GM15510 (cell line): Measurements from ENCODE around the gene FOXJ2.

Experiments
- POLR2A ChIP-seq: IDR thresholded peaks from 3 replicates; pipeline ENCODE4 v1.6.1; 2011; ENCODE audit warnings: borderline replicate concordance; ENCODE audit not compliant: insufficient read length; ENCODE audit errors: extremely low read depth

The FOXJ2 gene

DNA sequence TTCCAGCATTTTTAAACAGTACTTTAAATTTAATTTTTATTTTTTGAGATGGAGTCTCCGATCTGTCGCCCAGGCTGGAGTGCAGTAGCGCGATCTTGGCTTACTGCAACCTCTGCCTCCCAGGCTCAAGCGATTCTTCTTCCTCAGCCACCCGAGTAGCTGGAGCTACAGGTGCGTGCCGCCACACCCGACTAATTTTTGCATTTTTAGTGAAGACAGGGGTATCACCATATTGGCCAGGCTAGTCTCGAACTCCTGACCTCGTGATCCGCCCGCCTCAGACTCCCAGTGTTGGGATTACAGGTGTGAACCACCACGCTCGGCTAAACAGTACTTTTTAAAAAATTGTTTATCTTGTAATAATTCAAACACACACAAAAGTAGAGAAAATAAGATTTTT lies 4.2 kb upstream of the FOXJ2 start:
- no peak for TF ChIP-seq POLR2A

DNA sequence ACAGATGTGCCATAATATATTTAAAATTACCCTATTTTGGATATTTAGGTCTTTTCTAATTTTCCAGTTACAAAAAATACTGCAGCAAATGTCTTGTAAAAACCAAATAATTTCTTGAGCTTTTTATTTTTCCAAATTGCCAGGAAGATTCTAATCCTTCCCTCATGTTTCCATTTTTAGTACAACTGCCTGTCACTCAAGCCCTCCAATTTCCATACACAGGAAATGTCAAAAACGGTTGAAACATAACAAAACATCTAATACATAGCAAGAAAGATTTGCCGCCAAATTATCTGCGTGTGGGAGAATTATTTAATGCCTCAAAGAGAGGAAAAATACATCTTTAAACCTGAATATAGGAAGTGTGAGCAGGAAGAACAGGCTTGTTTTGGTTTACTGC lies 2.3 kb upstream of the FOXJ2 start:
- TF ChIP-seq POLR2A: no peak

- no peak for TF ChIP-seq POLR2A
These were observed 659 bp upstream of the FOXJ2 start for GRCh38 chr12:8031872-8032241.

GRCh38 chr12:8033153-8034044 lies 883 bp downstream of the FOXJ2 start:
- no peak for TF ChIP-seq POLR2A

DNA sequence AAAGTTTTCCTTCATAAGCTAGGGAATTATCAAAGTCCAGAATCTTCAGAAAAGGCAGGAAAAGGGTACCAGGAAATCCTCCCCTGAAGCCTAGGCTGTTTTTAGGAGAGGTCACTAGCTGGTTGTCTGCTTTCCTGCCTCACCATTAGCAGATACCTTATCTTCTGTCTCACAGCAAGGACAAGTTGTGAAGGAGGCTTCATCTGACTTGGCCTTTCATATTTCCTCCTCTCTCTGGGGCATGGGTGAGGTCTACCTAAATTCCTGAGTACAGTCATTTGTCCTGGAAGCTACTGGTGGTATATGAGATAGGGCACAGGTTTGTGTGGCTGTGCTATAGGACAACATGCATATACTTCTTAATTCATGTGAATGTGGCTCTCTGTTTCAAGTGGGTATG lies 2.3 kb downstream of the FOXJ2 start:
- no peak for TF ChIP-seq POLR2A

DNA sequence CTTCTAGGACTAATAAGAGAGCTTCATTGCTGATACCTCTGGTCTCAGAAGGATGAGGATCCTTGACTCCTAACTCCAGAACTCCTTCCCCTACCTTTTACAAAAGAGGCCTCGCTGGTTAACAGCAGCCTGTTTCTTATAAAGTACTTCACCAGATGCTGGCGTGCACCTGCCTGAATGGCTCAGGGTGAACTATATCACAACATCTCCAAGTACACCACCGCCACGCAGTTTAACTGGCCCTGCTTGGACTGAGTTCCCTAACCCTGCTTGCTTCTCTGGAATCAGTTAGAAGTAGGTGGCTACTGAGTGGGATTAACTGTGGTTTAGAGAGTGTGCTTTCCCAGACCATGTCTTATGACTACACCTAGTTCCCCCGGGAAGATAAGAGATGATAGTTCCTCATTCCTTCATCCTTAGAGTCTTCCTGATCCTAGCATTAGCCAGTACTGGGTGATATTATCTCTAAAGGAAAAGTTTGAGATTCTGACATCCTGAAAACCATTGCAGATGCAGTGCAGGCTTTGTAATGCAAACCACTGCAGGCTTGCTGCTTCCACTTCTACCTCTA lies 3.0 kb downstream of the FOXJ2 start:
- no peak for TF ChIP-seq POLR2A

DNA sequence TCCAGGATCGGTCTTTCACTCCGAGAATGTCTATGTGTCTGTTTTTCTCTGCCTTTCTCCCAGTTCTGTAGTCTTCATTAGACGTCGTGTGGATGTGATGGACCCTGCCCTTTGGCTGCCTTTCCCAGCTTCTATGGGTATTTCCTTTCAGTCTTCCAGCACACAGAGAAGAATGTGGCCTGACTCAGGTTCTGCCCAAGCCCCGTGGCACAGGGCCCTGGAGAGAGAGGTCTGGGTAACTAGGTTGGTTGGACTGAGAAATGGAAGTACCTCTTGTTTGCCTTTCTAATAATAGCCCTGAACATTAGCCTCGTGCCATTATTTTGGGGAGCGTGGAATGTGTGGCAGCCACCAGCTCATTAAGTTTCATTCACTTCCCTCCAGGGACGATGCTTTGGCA lies 3.8 kb downstream of the FOXJ2 start:
- no peak for TF ChIP-seq POLR2A

DNA sequence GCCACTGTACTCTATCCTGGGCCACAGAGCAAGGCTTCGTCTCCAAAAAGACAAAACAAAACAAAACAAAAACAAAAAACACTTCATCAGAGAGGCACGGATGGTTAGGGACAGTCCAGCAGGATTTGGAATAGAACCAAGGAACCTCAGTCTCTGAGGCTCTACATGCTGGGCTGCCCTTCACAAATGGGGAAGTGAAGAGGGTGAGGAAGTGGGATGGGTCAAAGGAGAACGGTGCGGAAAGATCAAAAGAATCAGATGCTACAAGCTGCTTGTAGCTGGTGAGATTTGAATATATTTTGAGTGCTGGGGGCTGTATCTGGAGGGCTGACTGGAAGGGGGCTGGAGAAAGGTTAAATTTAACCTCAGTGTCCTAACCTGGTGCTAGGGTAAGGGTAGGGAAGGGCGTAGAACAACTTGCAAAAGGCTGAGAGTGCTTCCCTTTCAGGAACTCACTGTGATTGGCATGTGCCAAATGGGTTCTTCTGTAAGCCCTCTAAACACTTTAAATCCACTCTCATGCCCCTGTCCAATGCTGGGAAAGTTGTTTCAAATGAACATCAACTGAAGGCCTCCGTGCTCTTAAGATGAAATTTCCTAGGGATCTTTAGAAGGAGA lies 4.6 kb downstream of the FOXJ2 start:
- no peak for TF ChIP-seq POLR2A

DNA sequence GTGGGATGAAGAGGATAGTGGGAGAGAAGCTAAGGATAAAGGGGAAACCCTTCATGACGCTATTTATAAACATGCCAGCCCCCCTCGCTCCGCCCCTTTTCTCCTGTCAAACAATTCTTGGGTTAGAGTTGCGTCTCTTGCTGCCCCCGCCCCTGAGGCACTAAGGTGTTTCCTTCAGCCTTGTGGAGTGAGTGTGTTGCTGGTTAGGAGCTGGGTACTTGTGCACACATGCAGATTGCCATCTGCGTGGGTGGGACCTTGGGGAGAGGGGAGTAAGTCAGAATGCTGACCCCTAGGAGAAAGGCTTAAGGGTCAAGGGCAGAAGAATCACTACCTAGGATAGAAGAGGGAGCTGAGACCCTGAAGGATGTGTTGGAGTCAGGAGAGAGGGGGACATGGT lies 5.4 kb downstream of the FOXJ2 start:
- TF ChIP-seq POLR2A: no peak

DNA sequence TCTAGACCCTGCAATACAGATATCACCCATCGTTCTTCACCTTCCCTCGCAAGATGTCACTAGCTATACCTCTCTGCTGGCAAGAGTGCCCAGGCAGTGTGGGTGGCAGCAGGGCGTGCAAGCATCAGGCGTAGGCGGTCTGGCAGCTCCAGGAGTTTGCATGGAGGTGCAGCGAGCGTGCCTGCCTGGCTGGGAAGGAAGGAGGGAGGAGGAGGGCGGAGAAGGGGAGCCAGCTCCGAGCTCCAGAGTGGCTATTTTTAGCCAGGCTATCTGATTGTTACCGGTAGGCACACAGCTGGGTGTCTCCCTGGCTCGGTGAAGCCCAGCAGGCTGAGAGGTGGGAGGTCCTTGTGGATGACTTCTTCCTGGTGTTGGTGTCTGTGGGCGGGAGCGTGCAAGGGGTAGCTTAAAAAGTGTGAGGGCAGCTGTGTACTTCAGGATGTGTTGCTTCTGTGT lies 6.2 kb downstream of the FOXJ2 start:
- TF ChIP-seq POLR2A: no peak

DNA sequence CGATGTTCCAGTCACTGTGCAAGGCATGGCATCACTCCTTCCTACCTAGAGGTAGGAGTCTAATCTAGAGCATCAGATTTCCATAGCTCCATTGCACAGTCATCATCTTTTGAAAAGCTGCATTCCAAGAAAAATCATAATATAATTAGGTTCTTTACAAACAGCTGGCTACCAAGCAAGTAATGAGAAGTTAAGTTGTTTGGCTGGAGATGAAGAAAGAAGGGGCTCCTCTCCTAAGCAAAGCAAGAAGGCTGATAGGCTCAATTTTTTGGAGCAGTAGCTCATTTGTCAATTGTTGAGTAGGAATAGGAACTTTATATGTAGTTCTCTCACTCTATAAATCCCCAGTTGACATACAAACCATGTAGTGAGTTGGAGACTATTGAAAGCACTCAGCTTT lies 8.3 kb downstream of the FOXJ2 start:
- TF ChIP-seq POLR2A: no peak

DNA sequence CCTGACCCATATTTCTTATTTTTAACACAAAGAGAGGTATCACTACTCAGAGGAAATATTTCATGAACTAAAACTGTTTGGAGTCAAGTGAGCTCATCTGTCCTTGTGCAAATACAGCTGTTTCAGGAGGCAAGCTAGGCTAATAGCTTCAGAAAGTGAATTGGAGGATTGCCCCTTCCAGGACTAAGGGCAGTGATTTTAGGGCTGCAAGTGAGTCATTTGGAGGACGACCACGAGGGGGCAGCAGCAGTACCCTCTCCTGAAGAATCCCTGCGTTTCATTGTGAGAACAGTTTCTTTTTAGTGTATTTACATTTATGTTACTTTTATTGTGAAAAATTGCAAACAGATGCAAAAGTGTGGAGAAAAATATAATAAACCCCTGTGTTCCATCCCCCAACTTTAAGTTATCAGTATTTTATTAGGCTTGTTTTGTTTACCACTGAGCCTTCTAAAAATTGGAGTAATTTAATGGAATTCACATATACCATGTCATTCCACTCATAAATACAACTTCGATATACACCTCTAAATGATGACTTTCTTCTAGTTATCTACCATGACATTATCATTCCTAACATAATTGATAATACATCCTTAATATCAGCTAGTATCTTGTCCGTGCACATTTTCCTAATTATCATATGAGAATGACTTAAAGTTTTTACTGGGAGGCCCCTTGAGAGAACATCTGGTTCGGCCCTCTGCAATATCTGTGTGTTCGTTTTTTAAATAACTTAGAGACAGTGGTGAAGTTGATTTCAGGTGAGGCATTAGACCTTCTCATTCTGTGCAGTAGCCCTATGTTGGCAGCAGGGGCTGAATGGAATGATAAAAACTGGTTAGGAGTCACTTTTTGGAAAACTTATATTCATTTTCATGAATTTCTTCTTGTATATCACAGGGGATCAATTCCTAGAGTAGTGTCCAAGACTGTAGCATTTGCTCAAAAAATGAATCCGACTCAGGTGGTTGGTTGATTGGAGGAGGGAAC lies 13.7 kb downstream of the FOXJ2 start:
- no peak for TF ChIP-seq POLR2A

DNA sequence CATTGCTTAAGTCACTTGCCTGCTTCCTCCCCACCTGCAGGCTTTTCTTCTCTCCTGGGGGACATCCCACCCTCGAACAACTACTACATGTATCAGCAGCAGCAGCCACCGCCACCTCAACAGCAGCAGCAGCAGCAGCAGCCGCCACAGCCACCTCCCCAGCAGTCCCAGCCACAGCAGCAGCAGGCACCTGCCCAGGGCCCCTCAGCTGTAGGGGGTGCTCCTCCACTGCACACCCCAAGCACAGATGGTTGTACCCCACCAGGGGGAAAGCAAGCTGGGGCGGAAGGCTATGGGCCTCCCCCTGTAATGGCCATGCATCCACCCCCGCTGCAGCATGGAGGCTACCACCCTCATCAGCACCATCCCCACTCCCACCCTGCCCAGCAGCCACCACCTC lies 15.3 kb downstream of the FOXJ2 start:
- no peak for TF ChIP-seq POLR2A

DNA sequence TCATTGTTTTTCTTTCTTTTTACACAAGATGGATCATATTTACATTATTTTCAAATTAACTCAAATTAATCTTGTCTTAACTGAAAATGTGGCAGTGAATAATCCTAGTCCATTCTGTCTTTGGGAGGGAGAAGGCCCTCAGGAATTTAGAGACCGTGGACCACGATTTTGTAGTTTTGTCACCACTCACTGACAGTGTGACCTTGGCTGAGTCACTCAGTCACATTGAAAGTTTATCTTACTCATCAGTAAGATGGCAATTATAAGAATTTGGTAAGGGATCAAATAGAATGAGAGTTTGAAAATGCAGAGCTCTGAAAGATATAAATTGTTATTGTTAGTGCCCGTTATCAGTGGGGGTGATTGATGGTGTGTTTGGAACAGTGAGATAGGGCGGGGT lies 16.4 kb downstream of the FOXJ2 start:
- TF ChIP-seq POLR2A: no peak
